ENCODE data around the gene FGD2. TPM values are rescaled to one million over a fixed set of nuclear protein-coding genes. Genes with fewer than 3 reads are reported as not detected.

Gene FGD2
- total RNA-seq, result 362 and 435 TPM in 2 replicates

GRCh38 chr6:37005061-37005810, at the start of gene FGD2:
TSS of gene FGD2 (plus strand) at chr6:37005655. CDS start at chr6:37005818, 163 bp downstream.
- Mint-ChIP-seq H3K9me3 (no peaks in the 10 kb centered on the region), H3K36me3 (ENCODE audit: low read depth) (peaks cover 45% of the 10 kb centered on the region), H3K27ac (peak within 1 kb of the TSS; percentile 92), H3K27me3 (no peaks in the 10 kb centered on the region), H3K4me1 (peaks cover 84% of the 10 kb centered on the region), H3K4me3 (peak within 1 kb of the TSS; percentile 100)
- intact Hi-C loops (cut with micrococcal nuclease), result loop anchor here (1.0 to 10.0 kb wide), 8 partner anchors 28 to 812 kb away; partner anchors contain the start of genes CMTR1, KCTD20, PXT1 and SRSF3
- CTCF ChIA-PET, result interaction anchor here (1.1 to 4.6 kb wide), 4 partner anchors 13 to 205 kb away, joined by 3 to 74 read pairs (median 21); no protein-coding TSS in a partner anchor
- TF ChIP-seq, protein P1, sequence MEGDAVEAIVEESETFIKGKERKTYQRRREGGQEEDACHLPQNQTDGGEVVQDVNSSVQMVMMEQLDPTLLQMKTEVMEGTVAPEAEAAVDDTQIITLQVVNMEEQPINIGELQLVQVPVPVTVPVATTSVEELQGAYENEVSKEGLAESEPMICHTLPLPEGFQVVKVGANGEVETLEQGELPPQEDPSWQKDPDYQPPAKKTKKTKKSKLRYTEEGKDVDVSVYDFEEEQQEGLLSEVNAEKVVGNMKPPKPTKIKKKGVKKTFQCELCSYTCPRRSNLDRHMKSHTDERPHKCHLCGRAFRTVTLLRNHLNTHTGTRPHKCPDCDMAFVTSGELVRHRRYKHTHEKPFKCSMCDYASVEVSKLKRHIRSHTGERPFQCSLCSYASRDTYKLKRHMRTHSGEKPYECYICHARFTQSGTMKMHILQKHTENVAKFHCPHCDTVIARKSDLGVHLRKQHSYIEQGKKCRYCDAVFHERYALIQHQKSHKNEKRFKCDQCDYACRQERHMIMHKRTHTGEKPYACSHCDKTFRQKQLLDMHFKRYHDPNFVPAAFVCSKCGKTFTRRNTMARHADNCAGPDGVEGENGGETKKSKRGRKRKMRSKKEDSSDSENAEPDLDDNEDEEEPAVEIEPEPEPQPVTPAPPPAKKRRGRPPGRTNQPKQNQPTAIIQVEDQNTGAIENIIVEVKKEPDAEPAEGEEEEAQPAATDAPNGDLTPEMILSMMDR (IDR thresholded peaks at IDR 0.05), result no peak
- ATAC-seq (ENCODE audit: low read depth), result peak; percentile 73
- POLR2A ChIA-PET, result interaction anchor here (0.7 to 8.5 kb wide), 24 partner anchors 9 to 815 kb away, joined by 3 to 209 read pairs (median 6); partner anchors contain the start of genes C6orf89, MTCH1, PIM1 and PPIL1
- DNase-seq, result peak; percentile 75

GRCh38 chr6:36955671-36956445, 49.6 kb upstream of the FGD2 start:
- DNase-seq, result no peak
- TF ChIP-seq, protein P1 (IDR thresholded peaks at IDR 0.05), result no peak
- Mint-ChIP-seq H3K36me3 (ENCODE audit: low read depth) (peaks cover 2% of the 10 kb centered on the region), H3K27me3 (no peaks in the 10 kb centered on the region), H3K9me3 (no peaks in the 10 kb centered on the region), H3K27ac (peak overlapping the region; percentile 50), H3K4me1 (peaks cover 41% of the 10 kb centered on the region), H3K4me3 (peak overlapping the region; percentile 25)
- ChIA-PET POLR2A (interaction anchor here (0.7 to 1.3 kb wide), 2 partner anchors 50 to 62 kb away, joined by 3 read pairs; no protein-coding TSS in a partner anchor), CTCF (interaction anchor here (1.0 to 1.4 kb wide), 3 partner anchors 20 to 64 kb away, joined by 3 read pairs; no protein-coding TSS in a partner anchor)
- intact Hi-C loops (cut with micrococcal nuclease), result no loop called here
- peak; percentile 18 for ATAC-seq (ENCODE audit: low read depth)

DNA sequence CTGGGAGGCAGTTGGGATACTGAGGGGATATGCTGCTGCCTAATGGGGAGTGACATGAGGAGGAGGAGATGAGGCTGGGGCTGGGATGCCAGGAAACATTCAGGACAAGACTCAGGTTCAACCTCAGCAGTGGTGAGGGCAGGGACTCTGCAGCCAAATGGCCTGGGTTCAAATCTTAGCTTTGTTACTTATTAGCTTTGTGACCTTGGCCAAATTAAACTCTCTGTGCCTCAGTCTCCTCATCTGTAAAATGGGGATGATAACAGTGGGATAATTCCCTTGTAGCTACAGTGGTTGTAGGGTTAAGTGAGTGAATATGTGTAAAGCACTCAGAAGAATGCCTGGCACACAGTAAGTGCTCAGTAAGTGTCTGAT, 49.0 kb upstream of the FGD2 start:
- no peak for DNase-seq
- no peaks in the 10 kb centered on the region for H3K27me3 Mint-ChIP-seq
- no peak for ATAC-seq (ENCODE audit: low read depth)
- peaks cover 41% of the 10 kb centered on the region for H3K4me1 Mint-ChIP-seq
- POLR2A ChIA-PET, result interaction anchor here (0.6 kb wide), 1 partner anchor 791 kb away, joined by 3 read pairs; no protein-coding TSS in a partner anchor
- TF ChIP-seq, protein P1 (IDR thresholded peaks at IDR 0.05), result no peak
- H3K4me3 Mint-ChIP-seq, result no peak overlapping the region
- CTCF ChIA-PET, result interaction anchor here (1.4 kb wide), 1 partner anchor 20 kb away, joined by 3 read pairs; no protein-coding TSS in a partner anchor
- intact Hi-C loops (cut with micrococcal nuclease), result no loop called here
- H3K9me3 Mint-ChIP-seq, result no peaks in the 10 kb centered on the region
- no peak overlapping the region for H3K27ac Mint-ChIP-seq
- peaks cover 2% of the 10 kb centered on the region for H3K36me3 Mint-ChIP-seq (ENCODE audit: low read depth)

DNA sequence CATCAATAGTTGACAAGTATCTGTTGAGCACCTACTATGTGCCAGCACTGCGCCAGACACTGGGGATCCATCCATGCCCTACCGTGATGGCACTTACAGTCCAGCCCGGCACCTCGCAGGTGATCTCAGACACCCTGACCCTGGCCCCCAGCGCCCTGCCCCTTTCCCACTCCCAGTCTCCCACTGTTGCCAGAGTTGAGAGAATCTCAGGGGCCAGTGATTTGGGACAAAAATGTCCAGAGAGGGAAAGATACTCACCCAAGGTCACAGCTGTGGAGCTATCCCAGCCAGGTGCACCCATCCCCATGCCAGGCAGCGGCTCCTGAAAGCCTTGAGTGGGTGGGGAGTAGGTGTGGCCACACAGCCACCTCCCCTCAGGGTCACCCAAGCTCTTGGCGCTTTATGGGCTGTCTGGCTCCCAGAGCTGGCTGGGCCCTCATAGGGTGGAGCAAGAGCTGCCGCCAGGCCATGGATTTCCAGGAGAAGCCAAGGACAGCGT, 47.6 kb upstream of the FGD2 start:
- POLR2A ChIA-PET, result no interaction called here
- H3K27me3 Mint-ChIP-seq, result no peaks in the 10 kb centered on the region
- CTCF ChIA-PET, result no interaction called here
- intact Hi-C loops (cut with micrococcal nuclease), result no loop called here
- no peak overlapping the region for H3K4me3 Mint-ChIP-seq
- TF ChIP-seq, protein P1 (IDR thresholded peaks at IDR 0.05), result no peak
- H3K36me3 Mint-ChIP-seq (ENCODE audit: low read depth), result peaks cover 2% of the 10 kb centered on the region
- H3K4me1 Mint-ChIP-seq, result peaks cover 47% of the 10 kb centered on the region
- DNase-seq (no peak), ATAC-seq (ENCODE audit: low read depth) (no peak)
- no peaks in the 10 kb centered on the region for H3K9me3 Mint-ChIP-seq
- H3K27ac Mint-ChIP-seq, result no peak overlapping the region
